Measurements from ENCODE around the gene RHOBTB1. TPM values are rescaled to one million over a fixed set of nuclear protein-coding genes. Genes with fewer than 3 reads are reported as not detected.

RHOBTB1 gene
- total and polyA plus RNA-seq, 9 of the 15 experiments (the other 6 are each of a cell fraction or from before 2014, with no cell fraction given): 1.7 to 11.7 (median 9.3) TPM

DNA sequence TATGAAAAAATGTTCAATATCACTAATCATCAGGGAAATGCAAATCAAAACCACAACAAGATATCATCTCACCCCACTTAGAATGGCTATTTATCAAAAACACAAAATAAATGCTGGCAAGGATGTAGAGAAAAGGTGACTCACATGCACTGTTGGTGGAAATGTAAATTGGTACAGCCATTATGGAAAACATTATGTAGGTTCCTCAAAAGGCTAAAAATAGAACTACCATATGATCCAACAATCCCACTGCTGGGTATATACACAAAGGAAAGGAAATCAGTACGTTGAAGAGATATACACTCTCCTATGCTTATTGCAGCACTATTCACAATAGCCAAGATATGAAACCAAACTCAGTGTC lies 115.5 kb downstream of the RHOBTB1 start:
- 5% methylated on average over 1 of the region's 1 CpG for WGBS (ENCODE audit: insufficient coverage, low coverage, missing lambda C conversion rate)
- Histone ChIP-seq H3K9me3 (replicated peaks; ENCODE audit: control insufficient read depth, insufficient read depth, low read depth, low read length) (no peaks in the 10 kb centered on the region), H3K27ac (ENCODE audit: extremely low read depth, low read depth, low read length) (peak overlapping the region; percentile 74), H3K4me2 (ENCODE audit: insufficient read depth, low read length) (peak overlapping the region; percentile 62; the same call in 1 of the 2 replicates), H4K20me1 (replicated peaks; ENCODE audit: control insufficient read depth, insufficient read depth, low read length) (no peaks in the 10 kb centered on the region), H3K36me3 (ENCODE audit: control insufficient read depth, insufficient read depth, low read length) (no peaks in the 10 kb centered on the region), H2AFZ (ENCODE audit: low read depth, low read length) (peak overlapping the region; percentile 80), H3K4me1 (replicated peaks in 1 of 2; ENCODE audit: control insufficient read depth in 2 of 2, insufficient read depth in 2 of 2, low read length in 2 of 2) (peaks cover 0 to 19% of the 10 kb centered on the region in 2 experiments; a peak in 4 of 5 replicates), H3K9ac (ENCODE audit: insufficient read depth in 1 of 2, low read depth in 2 of 2, low read length in 2 of 2) (peak overlapping the region in 1 of 2 experiments; percentile 34; a peak in 2 of 4 replicates), H3K79me2 (ENCODE audit: control insufficient read depth, insufficient read depth, low read length) (no peaks in the 10 kb centered on the region), H3K27me3 (ENCODE audit: control insufficient read depth in 2 of 2, insufficient read depth in 2 of 2, low read length in 2 of 2) (no peaks in the 10 kb centered on the region), H3K4me3 (no peak overlapping the region), H3K9me1 (ENCODE audit: control insufficient read depth, insufficient read depth, low read length) (no peaks in the 10 kb centered on the region)
- ATAC-seq (peak; percentile 45), DNase-seq (ENCODE audit: extremely low read depth in 1 of 4, low spot score in 3 of 4) (peak in 1 of 4 experiments; percentile 26), FAIRE-seq (no peak)
- in situ Hi-C loops (cut with MboI): no loop called here
- no TSS peak for BruUV-seq (replicated peaks)
- CTCF ChIA-PET (ENCODE audit: low intra/inter-chr PET ratio): interaction anchor here (0.6 kb wide), 1 partner anchor 384 kb away, joined by 3 read pairs; no protein-coding TSS in a partner anchor
- intact Hi-C loops (cut with micrococcal nuclease): loop anchor here (1.0 to 10.0 kb wide), 3 partner anchors 48 to 1006 kb away; partner anchors contain the start of gene RHOBTB1
- POLR2A ChIA-PET: interaction anchor here (0.8 to 3.7 kb wide), 3 partner anchors 9 to 391 kb away, joined by 3 to 12 read pairs (median 4); no protein-coding TSS in a partner anchor
- TF ChIP-seq FOXJ3 (CRISPR knock-in tag; IDR thresholded peaks at IDR 0.05) (no peak), MXI1 (IDR thresholded peaks at IDR 0.05; ENCODE audit: low read depth, low read length) (no peak), ZNF780A (CRISPR knock-in tag; IDR thresholded peaks at IDR 0.05) (no peak), DACH1 (IDR thresholded peaks at IDR 0.05; ENCODE audit: partially characterized antibody) (peak; percentile 15), ZNF175 (CRISPR knock-in tag; IDR thresholded peaks at IDR 0.05; ENCODE audit: low read depth) (no peak), HSF4 (CRISPR knock-in tag; IDR thresholded peaks at IDR 0.05; ENCODE audit: borderline replicate concordance) (no peak), FOXM1 (IDR thresholded peaks at IDR 0.05; ENCODE audit: low read depth) (no peak), FOXM1 (CRISPR knock-in tag; IDR thresholded peaks at IDR 0.05; ENCODE audit: low read depth) (no peak), PTBP1 (IDR thresholded peaks at IDR 0.05; ENCODE audit: low read depth, low read length) (no peak), ZNF583 (CRISPR knock-in tag; IDR thresholded peaks at IDR 0.05) (no peak), EHMT2 (IDR thresholded peaks at IDR 0.05) (0 out of 2 replicates have a peak, but pooled peaks have one; percentile 27), ZNF316 (IDR thresholded peaks at IDR 0.05) (no peak), POLR2G (IDR thresholded peaks at IDR 0.05; ENCODE audit: low read depth, low read length) (no peak), RFX1 (IDR thresholded peaks at IDR 0.05) (no peak), CEBPZ (IDR thresholded peaks at IDR 0.05; ENCODE audit: borderline replicate concordance, low read depth, low read length) (no peak), ZNF79 (CRISPR knock-in tag; IDR thresholded peaks at IDR 0.05; ENCODE audit: low read depth) (no peak)
- TF ChIP-seq, protein P1, sequence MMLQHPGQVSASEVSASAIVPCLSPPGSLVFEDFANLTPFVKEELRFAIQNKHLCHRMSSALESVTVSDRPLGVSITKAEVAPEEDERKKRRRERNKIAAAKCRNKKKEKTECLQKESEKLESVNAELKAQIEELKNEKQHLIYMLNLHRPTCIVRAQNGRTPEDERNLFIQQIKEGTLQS (IDR thresholded peaks at IDR 0.05): peak; percentile 46; the same call in 1 of the 2 replicates
- TF ChIP-seq, protein P1 (CRISPR knock-in tag; conservative IDR thresholded peaks at IDR 0.05): no peak
- TF ChIP-seq, protein P2, sequence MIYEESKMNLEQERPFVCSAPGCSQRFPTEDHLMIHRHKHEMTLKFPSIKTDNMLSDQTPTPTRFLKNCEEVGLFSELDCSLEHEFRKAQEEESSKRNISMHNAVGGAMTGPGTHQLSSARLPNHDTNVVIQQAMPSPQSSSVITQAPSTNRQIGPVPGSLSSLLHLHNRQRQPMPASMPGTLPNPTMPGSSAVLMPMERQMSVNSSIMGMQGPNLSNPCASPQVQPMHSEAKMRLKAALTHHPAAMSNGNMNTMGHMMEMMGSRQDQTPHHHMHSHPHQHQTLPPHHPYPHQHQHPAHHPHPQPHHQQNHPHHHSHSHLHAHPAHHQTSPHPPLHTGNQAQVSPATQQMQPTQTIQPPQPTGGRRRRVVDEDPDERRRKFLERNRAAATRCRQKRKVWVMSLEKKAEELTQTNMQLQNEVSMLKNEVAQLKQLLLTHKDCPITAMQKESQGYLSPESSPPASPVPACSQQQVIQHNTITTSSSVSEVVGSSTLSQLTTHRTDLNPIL (CRISPR knock-in tag; IDR thresholded peaks at IDR 0.05): no peak

Data from K562 (cell line).